ENCODE measurements around the gene RFX1.

RFX1 gene

GRCh38 chr19:13959141-13959961 is 46.8 kb downstream of the RFX1 start:
- no peak for DNase-seq (ENCODE audit: low spot score)
- H3K4me3 ChIP-seq: no peak overlapping the region
- H3K27ac ChIP-seq: no peak overlapping the region
- TF ChIP-seq, protein P1, sequence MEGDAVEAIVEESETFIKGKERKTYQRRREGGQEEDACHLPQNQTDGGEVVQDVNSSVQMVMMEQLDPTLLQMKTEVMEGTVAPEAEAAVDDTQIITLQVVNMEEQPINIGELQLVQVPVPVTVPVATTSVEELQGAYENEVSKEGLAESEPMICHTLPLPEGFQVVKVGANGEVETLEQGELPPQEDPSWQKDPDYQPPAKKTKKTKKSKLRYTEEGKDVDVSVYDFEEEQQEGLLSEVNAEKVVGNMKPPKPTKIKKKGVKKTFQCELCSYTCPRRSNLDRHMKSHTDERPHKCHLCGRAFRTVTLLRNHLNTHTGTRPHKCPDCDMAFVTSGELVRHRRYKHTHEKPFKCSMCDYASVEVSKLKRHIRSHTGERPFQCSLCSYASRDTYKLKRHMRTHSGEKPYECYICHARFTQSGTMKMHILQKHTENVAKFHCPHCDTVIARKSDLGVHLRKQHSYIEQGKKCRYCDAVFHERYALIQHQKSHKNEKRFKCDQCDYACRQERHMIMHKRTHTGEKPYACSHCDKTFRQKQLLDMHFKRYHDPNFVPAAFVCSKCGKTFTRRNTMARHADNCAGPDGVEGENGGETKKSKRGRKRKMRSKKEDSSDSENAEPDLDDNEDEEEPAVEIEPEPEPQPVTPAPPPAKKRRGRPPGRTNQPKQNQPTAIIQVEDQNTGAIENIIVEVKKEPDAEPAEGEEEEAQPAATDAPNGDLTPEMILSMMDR (IDR thresholded peaks at IDR 0.05): no peak

- TF ChIP-seq, protein P1 (IDR thresholded peaks at IDR 0.05): no peak
- Histone ChIP-seq H3K4me3 (no peak overlapping the region), H3K27ac (no peak overlapping the region)
- no peak for DNase-seq (ENCODE audit: low spot score)
Observed at GRCh38 chr19:13958043-13958442, 48.1 kb downstream of the RFX1 start.

DNA sequence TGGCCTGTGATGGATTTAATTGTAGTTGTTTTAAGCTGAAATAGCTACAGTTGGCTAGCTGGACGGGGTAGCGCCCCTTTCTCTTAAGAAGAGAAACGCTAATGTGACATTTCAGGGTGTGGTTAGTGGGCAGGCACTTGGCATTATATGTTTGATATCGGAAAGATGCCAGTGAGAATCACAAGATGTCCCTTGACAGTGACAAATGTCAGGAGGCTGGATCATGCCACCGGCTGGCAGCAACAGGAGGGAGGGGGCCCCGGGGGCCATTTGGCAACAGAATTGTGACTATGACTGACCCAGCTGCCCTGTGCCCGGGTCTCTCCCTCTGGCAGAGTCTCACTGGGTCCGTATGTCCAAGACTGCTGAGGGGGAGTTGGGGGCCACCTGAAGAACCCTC is 49.1 kb downstream of the RFX1 start:
- no peak overlapping the region for H3K27ac ChIP-seq
- DNase-seq (ENCODE audit: low spot score): no peak
- TF ChIP-seq, protein P1 (IDR thresholded peaks at IDR 0.05): no peak
- H3K4me3 ChIP-seq: no peak overlapping the region

GRCh38 chr19:13956365-13956744 is 49.8 kb downstream of the RFX1 start:
- TF ChIP-seq, protein P1 (IDR thresholded peaks at IDR 0.05): no peak
- DNase-seq (ENCODE audit: low spot score): no peak
- Histone ChIP-seq H3K4me3 (no peak overlapping the region), H3K27ac (no peak overlapping the region)

GRCh38 chr19:13955662-13956364 is 50.3 kb downstream of the RFX1 start:
- H3K4me3 ChIP-seq: no peak overlapping the region
- no peak for DNase-seq (ENCODE audit: low spot score)
- TF ChIP-seq, protein P1 (IDR thresholded peaks at IDR 0.05): no peak
- no peak overlapping the region for H3K27ac ChIP-seq

DNA sequence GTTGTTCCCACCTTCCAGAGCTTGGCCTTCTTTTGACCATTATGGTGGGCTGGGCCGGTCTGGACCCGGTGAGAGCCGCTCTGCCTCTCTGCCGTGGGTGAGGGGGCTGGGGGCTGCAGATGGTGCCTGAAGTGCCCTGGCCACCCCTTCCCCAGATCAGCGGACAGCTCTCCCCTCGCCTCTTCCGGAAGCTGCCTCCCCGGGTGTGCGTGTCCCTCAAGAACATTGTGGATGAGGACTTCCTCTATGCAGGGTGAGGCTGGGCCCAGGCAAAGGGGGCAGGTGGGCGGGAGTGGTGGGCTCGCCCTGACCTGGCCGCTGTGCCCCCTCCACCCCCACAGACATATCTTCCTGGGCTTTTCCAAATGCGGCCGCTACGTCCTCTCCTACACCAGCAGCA is 51.9 kb downstream of the RFX1 start:
- TF ChIP-seq, protein P1 (IDR thresholded peaks at IDR 0.05): no peak
- no peak for DNase-seq (ENCODE audit: low spot score)
- Histone ChIP-seq H3K27ac (no peak overlapping the region), H3K4me3 (no peak overlapping the region)

Measured in coronary artery (tissue), 2 donors.